HEK293 (cell line): ENCODE data around the gene KMT2D.

Source experiments
- BCL11A ChIP-seq: fragments of 450-650 bp; formaldehyde crosslinking; IDR thresholded peaks from 2 replicates; pipeline ENCODE4 v1.5.1; 2016; ENCODE audit warnings: low read depth, missing biosample characterization, missing genetic modification characterization
- ELK4 ChIP-seq: IDR thresholded peaks from 2 replicates; pipeline ENCODE4 v1.6.1; 2011; ENCODE audit warnings: mild to moderate bottlenecking, low read depth, low read length, borderline replicate concordance
- GFI1B ChIP-seq: fragments of 450-650 bp; formaldehyde crosslinking; IDR thresholded peaks from 2 replicates; pipeline ENCODE4 v1.5.1; 2016; ENCODE audit warnings: missing biosample characterization, missing genetic modification characterization
- HOXD13 ChIP-seq: sonication (generic); formaldehyde crosslinking; IDR thresholded peaks from 2 replicates; pipeline ENCODE4 v1.8.0; 2022; ENCODE audit warnings: missing genetic modification reagents, borderline replicate concordance
- IKZF3 ChIP-seq: fragments of 450-650 bp; IDR thresholded peaks from 2 replicates; pipeline ENCODE4 v1.5.0; 2018; ENCODE audit warnings: missing biosample characterization, mild to moderate bottlenecking, missing genetic modification characterization, moderate library complexity
- MYNN ChIP-seq: fragments of 450-650 bp; formaldehyde crosslinking; IDR thresholded peaks from 2 replicates; pipeline ENCODE4 v1.5.1; 2016; ENCODE audit warnings: missing biosample characterization, missing genetic modification characterization, borderline replicate concordance
- OSR2 ChIP-seq: fragments of 450-650 bp; formaldehyde crosslinking; IDR thresholded peaks from 2 replicates; pipeline ENCODE4 v1.5.1; 2016; ENCODE audit warnings: missing biosample characterization, missing genetic modification characterization
- PRDM1 ChIP-seq: fragments of 450-650 bp; formaldehyde crosslinking; IDR thresholded peaks from 2 replicates; pipeline ENCODE4; 2016; ENCODE audit warnings: missing biosample characterization, missing genetic modification characterization
- PRDM10 ChIP-seq: fragments of 450-650 bp; formaldehyde crosslinking; IDR thresholded peaks from 2 replicates; pipeline ENCODE4 v1.5.1; 2016; ENCODE audit warnings: missing biosample characterization, missing genetic modification characterization
- PRDM6 ChIP-seq: fragments of 450-650 bp; formaldehyde crosslinking; IDR thresholded peaks from 2 replicates; pipeline ENCODE4 v1.5.1; 2017; ENCODE audit warnings: missing biosample characterization, missing genetic modification characterization
- SP7 ChIP-seq: fragments of 450-650 bp; formaldehyde crosslinking; IDR thresholded peaks from 2 replicates; pipeline ENCODE4 v1.5.1; 2016; ENCODE audit warnings: missing biosample characterization, missing genetic modification characterization
- WT1 ChIP-seq: fragments of 450-650 bp; formaldehyde crosslinking; IDR thresholded peaks from 2 replicates; pipeline ENCODE4 v1.5.1; 2016; ENCODE audit warnings: missing biosample characterization, missing genetic modification characterization
- YY1 ChIP-seq: fragments of 450-650 bp; formaldehyde crosslinking; IDR thresholded peaks from 2 replicates; pipeline ENCODE4 v1.5.1; 2018; ENCODE audit warnings: missing biosample characterization, missing genetic modification characterization
- ZBTB11 ChIP-seq: fragments of 450-650 bp; formaldehyde crosslinking; conservative IDR thresholded peaks from 2 replicates; pipeline ENCODE4 v1.5.1; 2016; ENCODE audit warnings: low read depth, missing biosample characterization, missing genetic modification characterization
- ZNF148 ChIP-seq: fragments of 450-650 bp; formaldehyde crosslinking; IDR thresholded peaks from 2 replicates; pipeline ENCODE4 v1.5.0; 2017; ENCODE audit warnings: missing biosample characterization, missing genetic modification characterization, borderline replicate concordance
- ZNF202 ChIP-seq: fragments of 450-650 bp; formaldehyde crosslinking; IDR thresholded peaks from 2 replicates; pipeline ENCODE4 v1.5.1; 2016; ENCODE audit warnings: missing biosample characterization, missing genetic modification characterization, borderline replicate concordance
- ZNF26 ChIP-seq: fragments of 450-650 bp; formaldehyde crosslinking; IDR thresholded peaks from 2 replicates; pipeline ENCODE4 v1.5.1; 2016; ENCODE audit warnings: missing biosample characterization, missing genetic modification characterization
- ZNF292 ChIP-seq: fragments of 450-650 bp; formaldehyde crosslinking; IDR thresholded peaks from 2 replicates; pipeline ENCODE4 v1.5.1; 2016; ENCODE audit warnings: low read depth, missing biosample characterization, missing genetic modification characterization, borderline replicate concordance
- ZNF302 ChIP-seq: fragments of 450-650 bp; formaldehyde crosslinking; IDR thresholded peaks from 2 replicates; pipeline ENCODE4 v1.5.1; 2016; ENCODE audit warnings: missing biosample characterization, missing genetic modification characterization, low read depth
- ZNF335 ChIP-seq: fragments of 450-650 bp; formaldehyde crosslinking; conservative IDR thresholded peaks from 2 replicates; pipeline ENCODE4 v1.5.1; 2016; ENCODE audit warnings: missing biosample characterization, missing genetic modification characterization
- ZNF501 ChIP-seq: fragments of 450-650 bp; formaldehyde crosslinking; IDR thresholded peaks from 2 replicates; pipeline ENCODE4 v1.5.1; 2016; ENCODE audit warnings: missing biosample characterization, missing genetic modification characterization
- ZNF529 ChIP-seq: fragments of 450-650 bp; formaldehyde crosslinking; IDR thresholded peaks from 2 replicates; pipeline ENCODE4 v1.5.1; 2017; ENCODE audit warnings: missing genetic modification characterization, missing biosample characterization; ENCODE audit not compliant: insufficient replicate concordance
- ZNF600 ChIP-seq: fragments of 450-650 bp; formaldehyde crosslinking; IDR thresholded peaks from 2 replicates; pipeline ENCODE4 v1.5.1; 2016; ENCODE audit warnings: missing biosample characterization, missing genetic modification characterization
- ZNF768 ChIP-seq: fragments of 450-650 bp; formaldehyde crosslinking; IDR thresholded peaks from 2 replicates; pipeline ENCODE4 v1.5.1; 2018; ENCODE audit warnings: missing biosample characterization, mild to moderate bottlenecking, missing genetic modification characterization
- ZSCAN23 ChIP-seq: fragments of 450-650 bp; formaldehyde crosslinking; IDR thresholded peaks from 2 replicates; pipeline ENCODE4 v1.5.1; 2016; ENCODE audit warnings: missing biosample characterization, missing genetic modification characterization

Gene KMT2D

GRCh38 chr12:49088150-49088931, 27.7 kb upstream of the KMT2D start (continued):
- TF ChIP-seq ZNF148 (tag by site-specific recombination) (no peak), BCL11A (no peak), WT1 (tag by site-specific recombination) (0 out of 2 replicates have a peak, but pooled peaks have one; percentile 27), PRDM6 (tag by site-specific recombination) (no peak), HOXD13 (CRISPR knock-in tag) (no peak), OSR2 (tag by site-specific recombination) (peak; percentile 81), ZNF302 (tag by site-specific recombination) (no peak), ZSCAN23 (no peak), ZNF529 (tag by site-specific recombination) (no peak), IKZF3 (tag by site-specific recombination) (0 out of 2 replicates have a peak, but pooled peaks have one; percentile 4), ZNF335 (tag by site-specific recombination) (peak; percentile 42), ELK4 (no peak), PRDM1 (tag by site-specific recombination) (no peak), MYNN (tag by site-specific recombination) (no peak), ZNF600 (tag by site-specific recombination) (peak; percentile 83), SP7 (tag by site-specific recombination) (peak; percentile 67), YY1 (tag by site-specific recombination) (no peak), ZNF501 (tag by site-specific recombination) (peak; percentile 74; the same call in 1 of the 2 replicates), GFI1B (tag by site-specific recombination) (no peak), ZNF768 (tag by site-specific recombination) (no peak), ZNF292 (tag by site-specific recombination) (no peak), ZNF202 (tag by site-specific recombination) (no peak), PRDM10 (tag by site-specific recombination) (peak; percentile 94), ZBTB11 (tag by site-specific recombination) (peak; percentile 27; the same call in 1 of the 2 replicates), ZNF26 (tag by site-specific recombination) (no peak)
